ENCODE data around the gene ACOT7. TPM values are rescaled to one million over a fixed set of nuclear protein-coding genes. Genes with fewer than 3 reads are reported as not detected.

Gene ACOT7
- total RNA-seq, 1 donor from 2014 or later: 16.1 TPM

- Histone ChIP-seq H3K4me1 (no peaks in the 10 kb centered on the region), H3K9me3 (no peaks in the 10 kb centered on the region), H3K27ac (no peak overlapping the region), H3K4me3 (no peak overlapping the region), H3K36me3 (no peaks in the 10 kb centered on the region), H3K27me3 (no peaks in the 10 kb centered on the region)
- TF ChIP-seq CTCF (IDR thresholded peaks at IDR 0.05): no peak
- intact Hi-C loops (cut with DNase I): no loop called here
- no peak for DNase-seq (ENCODE audit: low spot score in 2 of 2)
Observed at GRCh38 chr1:6301526-6301925, 92.0 kb downstream of the ACOT7 start.

GRCh38 chr1:6300342-6301048, 93.1 kb downstream of the ACOT7 start:
- H3K27me3 ChIP-seq: no peaks in the 10 kb centered on the region
- DNase-seq (ENCODE audit: low spot score in 2 of 2): no peak
- H3K27ac ChIP-seq: no peak overlapping the region
- TF ChIP-seq CTCF (IDR thresholded peaks at IDR 0.05): no peak
- H3K9me3 ChIP-seq: no peaks in the 10 kb centered on the region
- H3K36me3 ChIP-seq: no peaks in the 10 kb centered on the region
- no peak overlapping the region for H3K4me3 ChIP-seq
- intact Hi-C loops (cut with DNase I): no loop called here
- H3K4me1 ChIP-seq: no peaks in the 10 kb centered on the region

- no peak overlapping the region for H3K4me3 ChIP-seq
- H3K36me3 ChIP-seq: no peaks in the 10 kb centered on the region
- H3K27ac ChIP-seq: no peak overlapping the region
- intact Hi-C loops (cut with DNase I): no loop called here
- no peaks in the 10 kb centered on the region for H3K27me3 ChIP-seq
- H3K4me1 ChIP-seq: no peaks in the 10 kb centered on the region
- DNase-seq (ENCODE audit: low spot score in 2 of 2): no peak
- no peak for TF ChIP-seq CTCF (IDR thresholded peaks at IDR 0.05)
- no peaks in the 10 kb centered on the region for H3K9me3 ChIP-seq
Observed at GRCh38 chr1:6299557-6300165, 93.9 kb downstream of the ACOT7 start.

GRCh38 chr1:6298940-6299465, 94.6 kb downstream of the ACOT7 start:
- peaks cover 0 to 6% of the 10 kb centered on the region in 2 donors for H3K36me3 ChIP-seq
- TF ChIP-seq CTCF (IDR thresholded peaks at IDR 0.05): no peak
- no peaks in the 10 kb centered on the region for H3K27me3 ChIP-seq
- no peak overlapping the region for H3K4me3 ChIP-seq
- H3K9me3 ChIP-seq: no peaks in the 10 kb centered on the region
- H3K4me1 ChIP-seq: no peaks in the 10 kb centered on the region
- H3K27ac ChIP-seq: no peak overlapping the region
- intact Hi-C loops (cut with DNase I): no loop called here
- no peak for DNase-seq (ENCODE audit: low spot score in 2 of 2)

GRCh38 chr1:6298530-6298929, 95.0 kb downstream of the ACOT7 start:
- peaks cover 0 to 10% of the 10 kb centered on the region in 2 donors for H3K36me3 ChIP-seq
- intact Hi-C loops (cut with DNase I): no loop called here
- no peaks in the 10 kb centered on the region for H3K9me3 ChIP-seq
- DNase-seq (ENCODE audit: low spot score in 2 of 2): no peak
- H3K4me1 ChIP-seq: no peaks in the 10 kb centered on the region
- TF ChIP-seq CTCF (IDR thresholded peaks at IDR 0.05): no peak
- no peaks in the 10 kb centered on the region for H3K27me3 ChIP-seq
- H3K27ac ChIP-seq: no peak overlapping the region
- no peak overlapping the region for H3K4me3 ChIP-seq

Measured in ascending aorta (tissue), 2 donors.